ENCODE results near the gene EEIG2. TPM values are rescaled to one million over a fixed set of nuclear protein-coding genes. Genes with fewer than 3 reads are reported as not detected.

The EEIG2 gene
- total and polyA plus RNA-seq, 12 donors = 1.8 to 13.8 (median 7.3) TPM

DNA sequence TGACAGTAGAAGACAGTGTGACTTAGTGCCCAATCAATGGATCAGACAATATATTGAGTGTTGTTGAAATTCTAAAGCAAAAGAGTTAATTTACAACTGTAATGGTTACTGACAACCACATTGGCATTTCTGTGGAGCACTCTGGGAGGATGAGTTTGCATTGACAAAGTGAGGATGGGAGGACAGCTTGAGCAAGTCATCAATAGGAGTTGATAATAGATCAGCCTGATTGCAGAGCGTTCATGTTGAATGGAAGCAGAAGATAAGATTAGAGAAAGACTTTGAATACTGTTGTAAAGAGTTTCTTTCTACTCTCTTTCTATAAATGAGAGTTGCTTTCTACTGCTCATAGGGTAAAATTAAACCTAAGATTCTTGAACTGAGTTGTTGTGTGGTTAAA, 3.9 kb downstream of the EEIG2 start:
- Histone ChIP-seq H3K27me3 (no peaks in the 10 kb centered on the region), H3K4me1 (replicated peaks in 1 of 2) (peaks cover 0 to 21% of the 10 kb centered on the region in 2 donors), H3K9me3 (replicated peaks in 1 of 3) (no peaks in the 10 kb centered on the region), H3K4me3 (no peak overlapping the region), H3K36me3 (replicated peaks in 1 of 2) (no peaks in the 10 kb centered on the region), H3K27ac (no peak overlapping the region)
- no peak for DNase-seq
- intact Hi-C loops (cut with DNase I) = loop anchor here in 1 of 2 donors (10.0 kb wide), 1 partner anchor 49 kb away; no protein-coding TSS in a partner anchor
- TF ChIP-seq, protein P1, sequence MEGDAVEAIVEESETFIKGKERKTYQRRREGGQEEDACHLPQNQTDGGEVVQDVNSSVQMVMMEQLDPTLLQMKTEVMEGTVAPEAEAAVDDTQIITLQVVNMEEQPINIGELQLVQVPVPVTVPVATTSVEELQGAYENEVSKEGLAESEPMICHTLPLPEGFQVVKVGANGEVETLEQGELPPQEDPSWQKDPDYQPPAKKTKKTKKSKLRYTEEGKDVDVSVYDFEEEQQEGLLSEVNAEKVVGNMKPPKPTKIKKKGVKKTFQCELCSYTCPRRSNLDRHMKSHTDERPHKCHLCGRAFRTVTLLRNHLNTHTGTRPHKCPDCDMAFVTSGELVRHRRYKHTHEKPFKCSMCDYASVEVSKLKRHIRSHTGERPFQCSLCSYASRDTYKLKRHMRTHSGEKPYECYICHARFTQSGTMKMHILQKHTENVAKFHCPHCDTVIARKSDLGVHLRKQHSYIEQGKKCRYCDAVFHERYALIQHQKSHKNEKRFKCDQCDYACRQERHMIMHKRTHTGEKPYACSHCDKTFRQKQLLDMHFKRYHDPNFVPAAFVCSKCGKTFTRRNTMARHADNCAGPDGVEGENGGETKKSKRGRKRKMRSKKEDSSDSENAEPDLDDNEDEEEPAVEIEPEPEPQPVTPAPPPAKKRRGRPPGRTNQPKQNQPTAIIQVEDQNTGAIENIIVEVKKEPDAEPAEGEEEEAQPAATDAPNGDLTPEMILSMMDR (IDR thresholded peaks at IDR 0.05) = no peak
- no peak for TF ChIP-seq POLR2A (IDR thresholded peaks at IDR 0.05)
- 88 to 97% (median 93%) methylated on average over 1 of the region's 1 CpG for WGBS, 4 donors

DNA sequence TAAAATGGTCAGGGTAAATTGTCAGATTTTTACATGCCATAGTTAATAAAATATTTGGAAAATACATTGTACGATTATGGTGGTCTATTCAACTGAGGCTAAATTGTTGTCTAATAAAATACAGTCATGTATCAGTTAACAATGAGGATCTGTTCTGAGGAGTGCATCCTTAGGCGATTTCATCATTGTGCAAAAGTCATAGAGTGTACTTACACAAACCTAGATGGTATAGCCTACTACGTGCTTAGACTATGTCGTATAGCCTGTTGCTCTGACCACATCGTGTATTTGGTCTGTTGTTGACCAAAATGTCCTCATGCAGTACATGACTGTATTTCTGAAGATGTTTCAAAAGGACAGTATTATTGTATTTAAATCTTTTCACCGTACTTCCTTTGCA, 5.2 kb downstream of the EEIG2 start:
- intact Hi-C loops (cut with DNase I) = loop anchor here in 1 of 2 donors (10.0 kb wide), 1 partner anchor 50 kb away; no protein-coding TSS in a partner anchor

DNA sequence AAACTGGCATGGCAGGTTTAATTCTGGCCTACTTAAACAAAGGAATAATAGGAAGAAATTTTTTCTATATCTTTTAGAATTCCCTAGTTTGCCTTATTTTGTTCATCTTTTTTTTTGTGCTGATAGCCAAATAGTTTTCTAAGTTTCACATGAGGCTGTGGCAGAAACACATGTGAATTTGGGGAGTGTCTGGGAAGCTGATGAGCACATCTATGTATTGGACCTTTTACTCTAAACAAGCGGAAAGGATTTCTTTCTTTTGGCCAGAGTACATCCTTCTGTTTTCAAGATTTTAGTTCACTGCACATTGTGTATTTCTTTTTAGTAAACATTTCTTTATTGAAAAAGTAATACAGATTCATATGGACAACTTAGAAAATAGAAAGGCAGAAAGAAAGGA, 5.6 kb downstream of the EEIG2 start:
- TF ChIP-seq, protein P1 (IDR thresholded peaks at IDR 0.05) = no peak
- intact Hi-C loops (cut with DNase I) = loop anchor here in 1 of 2 donors (10.0 kb wide), 1 partner anchor 51 kb away; no protein-coding TSS in a partner anchor
- H3K9me3 ChIP-seq (replicated peaks in 1 of 3) = no peaks in the 10 kb centered on the region
- no peak for DNase-seq
- no peaks in the 10 kb centered on the region for H3K36me3 ChIP-seq (replicated peaks in 1 of 2)
- H3K27me3 ChIP-seq = no peaks in the 10 kb centered on the region
- H3K27ac ChIP-seq = no peak overlapping the region
- 75 to 96% (median 78%) methylated on average over 1 of the region's 1 CpG for WGBS, 4 donors
- H3K4me1 ChIP-seq (replicated peaks in 1 of 2) = peaks cover 0 to 14% of the 10 kb centered on the region in 2 donors
- no peak overlapping the region for H3K4me3 ChIP-seq

More for the DNA sequence above, 5.2 kb downstream of the EEIG2 start:
- no peak for TF ChIP-seq POLR2A (IDR thresholded peaks at IDR 0.05)
- TF ChIP-seq, protein P1 (IDR thresholded peaks at IDR 0.05) = no peak
- Histone ChIP-seq H3K4me3 (no peak overlapping the region), H3K36me3 (replicated peaks in 1 of 2) (no peaks in the 10 kb centered on the region), H3K27ac (no peak overlapping the region), H3K27me3 (no peaks in the 10 kb centered on the region), H3K4me1 (replicated peaks in 1 of 2) (peaks cover 0 to 14% of the 10 kb centered on the region in 2 donors), H3K9me3 (replicated peaks in 1 of 3) (no peaks in the 10 kb centered on the region)
- WGBS, 4 donors = 83 to 89% (median 87%) methylated on average over 6 of the region's 6 CpGs
- DNase-seq = no peak

DNA sequence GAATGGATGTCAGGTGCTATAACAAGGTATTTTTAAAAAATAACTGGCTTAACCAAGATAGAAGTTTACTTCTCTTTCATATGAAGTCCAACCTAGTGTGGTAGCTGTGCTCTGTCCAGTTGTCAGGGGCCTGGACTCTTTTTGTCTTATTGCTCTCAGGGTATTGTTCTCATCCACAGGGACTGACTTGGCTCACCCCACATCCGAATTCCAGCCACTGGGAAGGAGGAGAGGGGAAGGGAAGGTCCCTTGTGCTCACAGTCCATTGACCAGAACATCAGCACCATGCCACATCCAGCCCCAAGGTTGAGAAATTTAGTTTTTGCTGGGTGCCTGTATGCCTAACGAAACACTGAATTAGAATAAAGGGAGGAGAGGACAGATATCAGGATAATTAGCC, 8.7 kb downstream of the EEIG2 start:
- Histone ChIP-seq H3K27me3 (no peaks in the 10 kb centered on the region), H3K4me3 (no peak overlapping the region), H3K9me3 (replicated peaks in 1 of 3) (no peaks in the 10 kb centered on the region), H3K4me1 (replicated peaks in 1 of 2) (no peaks in the 10 kb centered on the region), H3K36me3 (replicated peaks in 1 of 2) (no peaks in the 10 kb centered on the region), H3K27ac (no peak overlapping the region)
- 77 to 86% (median 81%) methylated on average over 2 of the region's 2 CpGs for WGBS, 4 donors
- no peak for TF ChIP-seq POLR2A (IDR thresholded peaks at IDR 0.05)
- TF ChIP-seq, protein P1 (IDR thresholded peaks at IDR 0.05) = no peak
- no peak for DNase-seq
- intact Hi-C loops (cut with DNase I) = loop anchor here in 1 of 2 donors (10.0 kb wide), 1 partner anchor 54 kb away; no protein-coding TSS in a partner anchor

Data from adrenal gland (tissue), 12 donors.